SU-DHL-6 (cell line): ENCODE data around the gene FAM171A2.

Source experiments
- H2AFZ ChIP-seq: fragments of 200-600 bp; sonication (generic); 2 replicates; pipeline ENCODE4 v1.6.1; 2014; ENCODE audit warnings: low read depth, mild to moderate bottlenecking, moderate library complexity, mixed read lengths, antibody characterized with exemption, low read length; ENCODE audit not compliant: severe bottlenecking
- H3F3A ChIP-seq: fragments of 200-600 bp; shearing (Covaris generic); 2 replicates; pipeline ENCODE4 v1.6.0; 2016; ENCODE audit warnings: antibody characterized with exemption, mild to moderate bottlenecking; ENCODE audit not compliant: insufficient read depth
- H3K27ac ChIP-seq: fragments of 200-600 bp; sonication (generic); 2 replicates; pipeline ENCODE4 v1.5.1; 2016; ENCODE audit warnings: low read depth, mild to moderate bottlenecking, low read length, moderate library complexity, mixed read lengths
- H3K27me3 ChIP-seq: fragments of 200-600 bp; sonication (generic), shearing (Covaris generic); 2 replicates; pipeline ENCODE4 v1.6.0; 2014; ENCODE audit warnings: mild to moderate bottlenecking, low read length
- H3K36me3 ChIP-seq: fragments of 200-600 bp; sonication (generic); 2 replicates; pipeline ENCODE4 v1.6.1; 2014; ENCODE audit warnings: mild to moderate bottlenecking, low read length, mixed read lengths
- H3K4me2 ChIP-seq: fragments of 300-600, 200-600 bp; shearing (Covaris generic), sonication (generic); 2 replicates; pipeline ENCODE4 v1.6.0; 2014; ENCODE audit warnings: low read length, low read depth, mild to moderate bottlenecking; ENCODE audit not compliant: poor library complexity, severe bottlenecking
- H3K4me3 ChIP-seq: fragments of 200-600 bp; sonication (generic); 2 replicates; pipeline ENCODE4 v1.5.1; 2014; ENCODE audit warnings: antibody characterized with exemption, low read length, mild to moderate bottlenecking, mixed read lengths; ENCODE audit not compliant: insufficient read depth, poor library complexity, severe bottlenecking
- H3K79me2 ChIP-seq: fragments of 200-600 bp; sonication (generic); 2 replicates; pipeline ENCODE4 v1.6.1; 2014; ENCODE audit warnings: mild to moderate bottlenecking, low read length, moderate library complexity; ENCODE audit not compliant: insufficient read depth
- H3K9ac ChIP-seq: fragments of 200-600 bp; sonication (generic); 2 replicates; pipeline ENCODE4 v1.7.0; 2014; ENCODE audit warnings: mild to moderate bottlenecking, low read length
- H3K9me2 ChIP-seq: fragments of 200-600 bp; sonication (generic); replicated peaks from 2 replicates; pipeline ENCODE4 v1.6.1; 2014; ENCODE audit warnings: low read length; ENCODE audit not compliant: insufficient read depth
- H3K9me3 ChIP-seq: fragments of 200-600 bp; sonication (generic); 2 replicates; pipeline ENCODE4 v1.6.1; 2014; ENCODE audit warnings: low read length, mixed read lengths; ENCODE audit not compliant: insufficient read depth
- H4K20me1 ChIP-seq: fragments of 200-600 bp; sonication (generic); 2 replicates; pipeline ENCODE4 v1.6.1; 2014; ENCODE audit warnings: low read depth, mild to moderate bottlenecking, antibody characterized with exemption, low read length, moderate library complexity, mixed read lengths
- CTCF ChIP-seq: fragments of 200-600 bp; sonication (generic); IDR thresholded peaks from one replicate; pipeline ENCODE4 v1.5.1; 2017; ENCODE audit warnings: antibody characterized with exemption, mild to moderate bottlenecking, low read length, moderate library complexity; ENCODE audit not compliant: insufficient read depth, poor library complexity, severe bottlenecking
- EZH2phosphoT487 ChIP-seq: fragments of 200-600 bp; sonication (generic), shearing (Covaris generic); conservative IDR thresholded peaks from 2 replicates; pipeline ENCODE4 v1.6.1; 2018; ENCODE audit warnings: mild to moderate bottlenecking, antibody characterized with exemption, low read length, moderate library complexity, mixed read lengths

Gene FAM171A2

GRCh38 chr17:44309472-44309871 lies 54.2 kb downstream of the FAM171A2 start:
- Histone ChIP-seq H3K9me2 (no peaks in the 10 kb centered on the region), H3K27ac (no peak overlapping the region), H3F3A (no peaks in the 10 kb centered on the region), H4K20me1 (no peaks in the 10 kb centered on the region), H3K27me3 (no peaks in the 10 kb centered on the region), H3K79me2 (no peaks in the 10 kb centered on the region), H3K9ac (no peak overlapping the region), H3K4me2 (no peak overlapping the region), H2AFZ (no peak overlapping the region), H3K36me3 (no peaks in the 10 kb centered on the region), H3K9me3 (no peaks in the 10 kb centered on the region), H3K4me3 (no peak overlapping the region)
- TF ChIP-seq EZH2phosphoT487 (no peak), CTCF (no peak)

DNA sequence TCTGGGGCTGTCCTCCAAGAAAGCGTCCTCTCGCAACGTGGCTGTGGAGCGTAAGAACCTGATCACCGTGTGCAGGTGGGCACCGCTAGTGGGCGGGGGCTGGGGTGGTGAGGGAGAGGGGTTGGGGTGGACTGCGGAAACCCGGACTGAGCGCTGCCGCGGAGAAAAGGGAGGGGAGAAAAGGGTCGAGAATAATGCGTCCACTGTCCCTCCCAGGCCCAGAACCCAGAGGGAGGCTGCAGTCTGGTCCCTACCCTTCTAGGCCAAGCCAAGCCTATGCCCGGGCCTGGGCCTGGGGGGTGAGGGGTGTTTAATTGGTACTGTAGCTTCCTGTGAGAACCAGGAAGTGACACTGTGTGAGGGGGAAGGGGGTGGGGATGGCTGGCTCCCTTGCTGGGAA lies 54.8 kb downstream of the FAM171A2 start:
- Histone ChIP-seq H3K79me2 (no peaks in the 10 kb centered on the region), H3K4me2 (no peak overlapping the region), H3K9me2 (no peaks in the 10 kb centered on the region), H3K27ac (no peak overlapping the region), H3K36me3 (no peaks in the 10 kb centered on the region), H4K20me1 (no peaks in the 10 kb centered on the region), H3K9ac (no peak overlapping the region), H3K27me3 (no peaks in the 10 kb centered on the region), H3K9me3 (no peaks in the 10 kb centered on the region), H2AFZ (no peak overlapping the region), H3K4me3 (no peak overlapping the region), H3F3A (no peaks in the 10 kb centered on the region)
- TF ChIP-seq EZH2phosphoT487, result no peak
- no peak for TF ChIP-seq CTCF

DNA sequence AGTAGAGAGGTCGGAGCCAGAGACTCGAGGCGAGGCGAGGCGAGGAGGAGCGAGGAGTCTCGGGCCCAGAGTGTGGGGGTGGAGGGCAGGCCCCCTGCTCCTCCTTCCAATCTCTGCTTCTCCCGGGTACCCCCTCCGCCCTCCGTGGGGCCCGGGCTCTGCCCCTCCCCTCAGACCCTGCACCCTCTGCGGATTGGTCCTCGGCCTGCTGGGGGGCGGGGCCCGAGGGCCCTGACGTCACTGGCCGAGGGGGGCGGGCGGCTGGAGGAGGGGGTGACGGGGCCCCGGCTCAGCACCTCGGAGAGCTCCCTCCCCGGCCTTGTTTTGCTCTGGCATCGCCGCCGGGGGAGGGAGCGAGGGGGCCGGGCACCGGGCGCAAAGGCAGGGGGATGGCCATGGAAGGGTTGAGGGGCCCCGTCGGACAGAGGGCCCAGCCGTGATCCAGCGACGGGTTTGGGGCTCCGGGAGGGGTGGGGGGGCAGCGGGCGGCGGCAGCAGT lies 55.3 kb downstream of the FAM171A2 start, which contains the start of gene RUNDC3A:
TSS of gene RUNDC3A (plus strand) at position 282 of the 499 bp plus-strand sequence. CDS start 232 bp downstream, outside the sequence.
- Histone ChIP-seq H3K4me3 (no peak within 1 kb of the TSS), H3K9me3 (no peaks in the 10 kb centered on the region), H3K9ac (no peak within 1 kb of the TSS), H3K79me2 (no peaks in the 10 kb centered on the region), H2AFZ (no peak within 1 kb of the TSS), H3K36me3 (no peaks in the 10 kb centered on the region), H3K4me2 (peak within 1 kb of the TSS; percentile 36), H3K9me2 (no peaks in the 10 kb centered on the region), H3F3A (no peaks in the 10 kb centered on the region), H3K27me3 (no peaks in the 10 kb centered on the region), H4K20me1 (no peaks in the 10 kb centered on the region), H3K27ac (no peak within 1 kb of the TSS)
- TF ChIP-seq CTCF (no peak), EZH2phosphoT487 (no peak)
